Endothelial cell of umbilical vein (primary cell): Measurements from ENCODE around the gene GSKIP. TPM values are rescaled to one million over a fixed set of nuclear protein-coding genes. Genes with fewer than 3 reads are reported as not detected.

Experiments used
- BruUV-seq: library from RNA; stranded (reverse); fragments of 400-500 nt; replicated peaks from 2 replicates; lab custom pipeline; 2021; lab: Mats Ljungman, UMichigan
- CTCF ChIA-PET: fragments of 300-600, 350-600 bp; sonication (Branson Sonifier 250); formaldehyde crosslinking; loops from one replicate; lab custom pipeline; 2021; ENCODE audit warnings: antibody characterized with exemption, inconsistent platforms; lab: Charles Lee
- POLR2A ChIA-PET: fragments of 300-600, 350-600 bp; sonication (Branson Sonifier 250); formaldehyde crosslinking; loops from one replicate; lab custom pipeline; 2021; ENCODE audit warnings: antibody characterized with exemption, inconsistent platforms; lab: Charles Lee
- DNase-seq: peaks from one replicate; pipeline ENCODE4 v3.0.0-alpha.2; 2011; ENCODE audit warnings: low read depth, low spot score
- FAIRE-seq: peaks from 2 replicates; lab custom pipeline; 2011; peaks lifted over from hg19 to GRCh38; lab: Jason Lieb, UNC
- H2AFZ ChIP-seq: 2 replicates; pipeline ENCODE4 v1.6.0; 2012; ENCODE audit warnings: low read depth, low read length, control low read depth, inconsistent platforms
- H3K27ac ChIP-seq: 2 replicates; pipeline ENCODE4 v1.5.1; 2011; ENCODE audit warnings: low read depth, mild to moderate bottlenecking, control low read depth, low read length, moderate library complexity; ENCODE audit not compliant: insufficient read depth
- H3K27me3 ChIP-seq, 2 experiments: 2 replicates each; pipeline versions ENCODE4 v1.6.0 to v1.6.1; 2011; ENCODE audit warnings: low read length in 2 of 2, mixed read lengths in 1 of 2; ENCODE audit not compliant: control insufficient read depth in 2 of 2, insufficient read depth in 2 of 2
- H3K36me3 ChIP-seq, 2 experiments: 2 replicates in 1 of 2; 3 replicates in 1 of 2; pipeline ENCODE4 v1.5.1; 2011; ENCODE audit warnings: low read length in 2 of 2, mild to moderate bottlenecking in 1 of 2, moderate library complexity in 1 of 2; ENCODE audit not compliant: control insufficient read depth in 2 of 2, insufficient read depth in 2 of 2; ENCODE audit errors: extremely low read depth in 1 of 2
- H3K4me1 ChIP-seq: 3 replicates; pipeline ENCODE4 v1.5.1; 2011; ENCODE audit warnings: mild to moderate bottlenecking, low read length; ENCODE audit not compliant: control insufficient read depth, insufficient read depth; ENCODE audit errors: extremely low read depth
- H3K4me2 ChIP-seq: 2 replicates; pipeline ENCODE4 v1.6.1; 2011; ENCODE audit warnings: low read length, control low read depth, mixed read lengths; ENCODE audit not compliant: insufficient read depth
- H3K4me3 ChIP-seq, 3 experiments: fragments of 200-600 bp in 1 of 3; sonication (generic), shearing (Covaris generic) in 1 of 3; replicated peaks in 1 of 3; 2 replicates each; pipeline ENCODE4 v1.5.1; 2011 to 2016; ENCODE audit warnings: control low read depth in 3 of 3, low read length in 3 of 3, mild to moderate bottlenecking in 2 of 3, inconsistent platforms in 1 of 3, low read depth in 1 of 3, moderate library complexity in 1 of 3; ENCODE audit not compliant: insufficient read depth in 1 of 3
- H3K79me2 ChIP-seq: 2 replicates; pipeline ENCODE4 v1.6.0; 2012; ENCODE audit warnings: low read length, inconsistent platforms; ENCODE audit not compliant: control insufficient read depth, insufficient read depth
- H3K9ac ChIP-seq: replicated peaks from 2 replicates; pipeline ENCODE3; 2011; ENCODE audit warnings: low read length, control low read depth; ENCODE audit not compliant: insufficient read depth; ENCODE audit errors: extremely low read depth
- H3K9me1 ChIP-seq: replicated peaks from 3 replicates; pipeline ENCODE4 v1.6.0; 2011; ENCODE audit warnings: mild to moderate bottlenecking, low read length; ENCODE audit not compliant: control insufficient read depth, insufficient read depth; ENCODE audit errors: extremely low read depth
- H3K9me3 ChIP-seq: replicated peaks from 2 replicates; pipeline ENCODE4 v1.5.1; 2012; ENCODE audit warnings: low read length, inconsistent platforms; ENCODE audit not compliant: control insufficient read depth, insufficient read depth
- H4K20me1 ChIP-seq: replicated peaks from 2 replicates; pipeline ENCODE3; 2011; ENCODE audit warnings: mild to moderate bottlenecking, low read length; ENCODE audit not compliant: control insufficient read depth, insufficient read depth; ENCODE audit errors: extremely low read depth
- CTCF ChIP-seq, 2 donors: IDR thresholded peaks; 1 replicate in 1 of 2; 2 replicates in 1 of 2; pipeline ENCODE4 v1.5.1; 2011; ENCODE audit warnings: low read length in 2 of 2, mild to moderate bottlenecking in 2 of 2, moderate library complexity in 2 of 2, control low read depth in 1 of 2, inconsistent platforms in 1 of 2, low read depth in 1 of 2; ENCODE audit not compliant: insufficient read depth in 1 of 2; ENCODE audit errors: extremely low read depth in 1 of 2
- EZH2 ChIP-seq: IDR thresholded peaks from 2 replicates; pipeline ENCODE4 v1.6.1; 2012; ENCODE audit warnings: borderline replicate concordance, low read depth, mild to moderate bottlenecking, moderate library complexity, low read length, inconsistent platforms; ENCODE audit not compliant: severe bottlenecking
- FOS ChIP-seq: IDR thresholded peaks from 2 replicates; pipeline ENCODE4 v1.6.1; 2011; ENCODE audit warnings: mild to moderate bottlenecking, low read length, moderate library complexity, borderline replicate concordance; ENCODE audit not compliant: insufficient read depth
- GATA2 ChIP-seq: IDR thresholded peaks from 2 replicates; pipeline ENCODE4 v1.7.0; 2011; ENCODE audit warnings: low read depth, mild to moderate bottlenecking, moderate library complexity, mixed read lengths, low read length; ENCODE audit not compliant: insufficient read length, insufficient read depth
- JUN ChIP-seq: IDR thresholded peaks from 2 replicates; pipeline ENCODE4 v1.6.1; 2011; ENCODE audit warnings: borderline replicate concordance, low read depth; ENCODE audit not compliant: insufficient read length, insufficient read depth
- MAX ChIP-seq: IDR thresholded peaks from 2 replicates; pipeline ENCODE4 v1.6.1; 2011; ENCODE audit not compliant: insufficient read depth, insufficient read length
- MYC ChIP-seq: IDR thresholded peaks from one replicate; pipeline ENCODE4 v1.6.1; 2011; ENCODE audit warnings: mild to moderate bottlenecking, low read depth, low read length
- POLR2A ChIP-seq: IDR thresholded peaks from 2 replicates; pipeline ENCODE4 v1.6.1; 2012; ENCODE audit warnings: low read depth, mild to moderate bottlenecking, control low read depth, low read length
- POLR2AphosphoS5 ChIP-seq: IDR thresholded peaks from 2 replicates; pipeline ENCODE4 v1.6.1; 2012; ENCODE audit warnings: low read depth, mild to moderate bottlenecking, control low read depth, low read length, moderate library complexity; ENCODE audit not compliant: insufficient read depth
- dilution Hi-C: fragments of 300-500 bp; cut with MboI; formaldehyde crosslinking; loops from one replicate; pipeline ENCODE4 v1.15.0; 2019; ENCODE audit warnings: low sequenced_read_pairs; ENCODE audit not compliant: extremely low pct_ligation_motif_present
- intact Hi-C: fragments of 100-400 bp; cut with micrococcal nuclease; formaldehyde crosslinking; loops from one replicate; pipeline ENCODE4 v1.10.0; 2022
- polyA plus RNA-seq, 4 experiments: library from polyadenylated mRNA; depleted of rRNA in 3 of 4; stranded (reverse) in 3 of 4; unstranded in 1 of 4; fragments of >200 nt; gene quantifications; 2 replicates each; pipeline versions ENCODE4 v1.2.1 to v1.2.3, GENCODE V29; 2011 to 2012; ENCODE audit warnings: missing spikeins in 1 of 4
- total RNA-seq: library from RNA; stranded (reverse); gene quantifications from 2 replicates; pipeline ENCODE4 v1.2.3, GENCODE V29; 2021

GSKIP gene
- total and polyA plus RNA-seq, 2 donors (not counting 3 experiments of a cell fraction or from before 2014, with no cell fraction given) = 9.2 to 15.9 TPM

DNA sequence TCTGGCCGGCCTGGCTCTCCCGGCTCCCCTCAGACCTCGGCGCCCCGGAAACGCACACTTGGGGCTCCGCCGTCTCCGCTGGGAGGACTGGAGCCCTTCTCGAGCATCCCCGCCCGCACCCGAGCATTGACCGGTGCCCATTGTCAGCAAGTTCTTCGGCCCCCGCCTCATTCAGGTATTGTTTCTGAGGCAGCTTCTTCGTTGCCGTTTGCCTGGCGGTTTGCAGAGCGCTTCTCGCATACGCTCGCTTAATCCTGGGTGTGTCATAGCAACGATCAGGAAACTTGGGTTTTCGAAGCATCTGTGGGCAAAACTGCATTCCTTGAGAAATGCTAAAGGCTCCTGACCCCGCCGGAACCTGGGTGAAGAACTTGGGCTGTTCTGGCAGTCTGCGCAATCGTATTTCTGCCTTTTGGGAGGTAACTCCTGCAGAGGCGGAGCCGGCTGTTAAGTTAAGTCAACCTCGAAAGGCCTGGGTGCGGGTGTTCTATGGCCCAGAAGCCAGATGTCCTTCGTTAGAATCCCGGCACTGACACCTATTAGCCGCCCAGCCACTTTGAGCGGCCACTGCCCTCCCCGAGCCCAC, 518 bp downstream of the GSKIP start:
- TF ChIP-seq POLR2A = no peak
- TF ChIP-seq POLR2AphosphoS5 = no peak
- no peak for TF ChIP-seq CTCF (IDR thresholded peaks at IDR 0.05; ENCODE audit: extremely low read depth in 1 of 2, insufficient read depth in 1 of 2, low read depth in 1 of 2, low read length in 2 of 2)
- no peak for TF ChIP-seq MYC
- no peak for TF ChIP-seq FOS
- no peak for TF ChIP-seq JUN
- TF ChIP-seq MAX = no peak
- no peak for TF ChIP-seq GATA2
- TF ChIP-seq EZH2 = no peak
- H3K4me1 ChIP-seq = peaks cover 23% of the 10 kb centered on the region
- BruUV-seq = TSS peak; percentile 49

More for the DNA sequence above, 518 bp downstream of the GSKIP start:
- intact Hi-C loops = loop anchor here (1.0 kb wide), 4 partner anchors 27 to 138 kb away; partner anchors contain the start of gene PAPOLA
- peak overlapping the region; percentile 71 for H2AFZ ChIP-seq
- DNase-seq (peak; percentile 37), FAIRE-seq (peak; percentile 73)
- POLR2A ChIA-PET = no interaction called here
- peak overlapping the region; percentile 13 for H3K27ac ChIP-seq
- peak overlapping the region; percentile 76 for H3K9ac ChIP-seq
- peak overlapping the region; percentile 80 to 97 (median 84) for H3K4me3 ChIP-seq
- dilution Hi-C loops = no loop called here
- no peaks in the 10 kb centered on the region for H3K9me1 ChIP-seq
- no peaks in the 10 kb centered on the region for H3K36me3 ChIP-seq
- CTCF ChIA-PET = no interaction called here
- H3K4me2 ChIP-seq = peak overlapping the region; percentile 75
- no peaks in the 10 kb centered on the region for H3K9me3 ChIP-seq
- H3K27me3 ChIP-seq = no peaks in the 10 kb centered on the region
- no peaks in the 10 kb centered on the region for H4K20me1 ChIP-seq
- peaks cover 49% of the 10 kb centered on the region for H3K79me2 ChIP-seq
